Measurements from ENCODE around the gene CERT1.

DNA sequence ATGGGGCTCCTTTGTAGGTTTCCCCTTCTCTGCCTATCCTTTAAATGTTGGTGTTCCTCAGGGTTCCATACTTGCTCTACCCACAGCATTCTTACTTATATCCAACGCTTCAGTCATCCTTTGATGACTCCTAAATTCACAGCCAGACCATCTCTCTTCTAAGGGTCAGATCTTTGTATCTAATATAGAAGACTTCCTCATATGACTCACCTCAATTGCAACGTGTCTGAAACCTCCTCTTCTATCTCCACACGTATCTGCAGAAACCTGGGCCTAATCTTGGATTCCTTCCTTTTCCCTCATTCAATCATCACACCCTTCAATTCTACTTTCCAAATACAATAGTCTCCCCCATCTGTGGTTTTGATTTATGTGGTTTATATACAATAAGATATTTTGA is 106.1 kb downstream of the CERT1 start:
- TF ChIP-seq LEF1 (IDR thresholded peaks at IDR 0.05; ENCODE audit: borderline replicate concordance) (no peak), ELF4 (IDR thresholded peaks at IDR 0.05) (no peak), TARDBP (IDR thresholded peaks at IDR 0.05) (no peak), CTBP1 (IDR thresholded peaks at IDR 0.05; ENCODE audit: borderline replicate concordance) (no peak), BHLHE40 (IDR thresholded peaks at IDR 0.05; ENCODE audit: borderline replicate concordance) (no peak), SUZ12 (IDR thresholded peaks at IDR 0.05) (no peak), FOXA1 (IDR thresholded peaks at IDR 0.05) (no peak), SP1 (IDR thresholded peaks at IDR 0.05) (no peak), NFRKB (IDR thresholded peaks at IDR 0.05) (no peak), FOXK2 (IDR thresholded peaks at IDR 0.05) (no peak)

All from HEK293T (cell line).